IMR-90 (cell line): ENCODE measurements around the gene TMED4. TPM values are rescaled to one million over a fixed set of nuclear protein-coding genes. Genes with fewer than 3 reads are reported as not detected.

ENCODE experiments used
- ATAC-seq: fragments of 200-7000 bp; cut with Tn5 transposase; 2 replicates; pipeline ENCODE4 v1.9.1; 2020; ENCODE audit warnings: low read depth, mild to moderate bottlenecking, moderate library complexity
- BruUV-seq: library from RNA; stranded (reverse); fragments of 400-500 nt; replicated peaks from 2 replicates; lab custom pipeline; 2021; lab: Mats Ljungman, UMichigan
- CTCF ChIA-PET: fragments of 300-600 bp; formaldehyde crosslinking; extraction: SDS; loops from one replicate; lab custom pipeline; 2021; ENCODE audit warnings: antibody characterized with exemption; lab: Yijun Ruan, JAX
- POLR2A ChIA-PET: fragments of 300-600 bp; sonication (Branson Sonifier 250); formaldehyde crosslinking; loops from one replicate; lab custom pipeline; 2022; ENCODE audit warnings: antibody characterized with exemption; ENCODE audit not compliant: unreplicated experiment; lab: Charles Lee
- DNase-seq: peaks from one replicate; pipeline ENCODE4 v3.0.0; 2013
- H2AFZ ChIP-seq: replicated peaks from 2 replicates; pipeline ENCODE3; 2013; ENCODE audit warnings: low read length, mild to moderate bottlenecking; ENCODE audit not compliant: poor library complexity
- H2AK5ac ChIP-seq: 2 replicates; pipeline ENCODE4 v1.6.1; 2013; ENCODE audit warnings: low read depth, low read length, inconsistent platforms
- H2AK9ac ChIP-seq: replicated peaks from 2 replicates; pipeline ENCODE3; 2013; ENCODE audit warnings: mild to moderate bottlenecking, low read depth, low read length, moderate library complexity; ENCODE audit not compliant: poor library complexity
- H2BK120ac ChIP-seq: 2 replicates; pipeline ENCODE4 v1.6.1; 2013; ENCODE audit warnings: low read depth, low read length, inconsistent platforms
- H2BK15ac ChIP-seq: 3 replicates; pipeline ENCODE4 v1.6.1; 2013; ENCODE audit warnings: low read depth, low read length, inconsistent platforms
- H2BK20ac ChIP-seq: 2 replicates; pipeline ENCODE4 v1.6.1; 2013; ENCODE audit warnings: low read depth, mild to moderate bottlenecking, inconsistent platforms, low read length, moderate library complexity
- H2BK5ac ChIP-seq: 2 replicates; pipeline ENCODE4 v1.6.1; 2013; ENCODE audit warnings: mild to moderate bottlenecking, low read depth, low read length, inconsistent platforms; ENCODE audit not compliant: poor library complexity, severe bottlenecking
- H3K14ac ChIP-seq: replicated peaks from 2 replicates; pipeline ENCODE4 v1.6.1; 2013; ENCODE audit warnings: low read depth, low read length, inconsistent platforms
- H3K18ac ChIP-seq: 2 replicates; pipeline ENCODE4 v1.6.1; 2013; ENCODE audit warnings: low read depth, low read length, control low read depth
- H3K23ac ChIP-seq: 2 replicates; pipeline ENCODE4 v1.6.1; 2013; ENCODE audit warnings: low read depth, low read length, inconsistent platforms
- H3K27ac ChIP-seq: 2 replicates; pipeline ENCODE4 v1.5.1; 2013; ENCODE audit warnings: mild to moderate bottlenecking, control low read depth, low read length; ENCODE audit not compliant: insufficient read depth
- H3K27me3 ChIP-seq: 2 replicates; pipeline ENCODE4 v1.6.1; 2013; ENCODE audit warnings: low read length; ENCODE audit not compliant: control insufficient read depth, insufficient read depth
- H3K36me3 ChIP-seq: 2 replicates; pipeline ENCODE4 v1.6.1; 2013; ENCODE audit warnings: low read length, mixed read lengths; ENCODE audit not compliant: control insufficient read depth, insufficient read depth
- H3K4ac ChIP-seq: 2 replicates; pipeline ENCODE4 v1.6.1; 2013; ENCODE audit warnings: low read depth, low read length, inconsistent platforms
- H3K4me1 ChIP-seq: 2 replicates; pipeline ENCODE4 v1.6.1; 2013; ENCODE audit warnings: low read length, mixed read lengths; ENCODE audit not compliant: control insufficient read depth, insufficient read depth
- H3K4me2 ChIP-seq: 2 replicates; pipeline ENCODE4 v1.6.1; 2013; ENCODE audit warnings: low read depth, mild to moderate bottlenecking, control low read depth, low read length, moderate library complexity
- H3K4me3 ChIP-seq: 2 replicates; pipeline ENCODE4 v1.5.1; 2013; ENCODE audit warnings: low read depth, mild to moderate bottlenecking, control low read depth, low read length, moderate library complexity; ENCODE audit not compliant: insufficient read depth
- H3K56ac ChIP-seq: 2 replicates; pipeline ENCODE4 v1.6.1; 2013; ENCODE audit warnings: low read length, inconsistent platforms; ENCODE audit not compliant: insufficient read depth; ENCODE audit errors: extremely low read depth
- H3K79me1 ChIP-seq, 2 experiments: 2 replicates each; pipeline ENCODE4 v1.6.1; 2013; ENCODE audit warnings: low read length in 2 of 2, inconsistent platforms in 1 of 2, low read depth in 1 of 2
- H3K9ac ChIP-seq: 2 replicates; pipeline ENCODE4 v1.6.1; 2013; ENCODE audit warnings: low read depth, low read length, control low read depth
- H3K9me1 ChIP-seq: 2 replicates; pipeline ENCODE4 v1.6.1; 2013; ENCODE audit warnings: low read length, inconsistent platforms; ENCODE audit not compliant: insufficient read depth
- H3K9me3 ChIP-seq: 2 replicates; pipeline ENCODE4 v1.6.1; 2013; ENCODE audit warnings: low read length; ENCODE audit not compliant: control insufficient read depth, insufficient read depth
- H4K20me1 ChIP-seq: 2 replicates; pipeline ENCODE4 v1.6.1; 2013; ENCODE audit warnings: low read length, inconsistent platforms; ENCODE audit not compliant: insufficient read depth
- H4K5ac ChIP-seq: 2 replicates; pipeline ENCODE4 v1.6.1; 2013; ENCODE audit warnings: mild to moderate bottlenecking, low read depth, low read length, control low read depth
- H4K8ac ChIP-seq, 2 experiments: 2 replicates each; pipeline ENCODE4 v1.6.1; 2013; ENCODE audit warnings: low read depth in 2 of 2, low read length in 2 of 2, control low read depth in 1 of 2, inconsistent platforms in 1 of 2
- H4K91ac ChIP-seq: 2 replicates; pipeline ENCODE4 v1.6.1; 2013; ENCODE audit warnings: low read depth, low read length, inconsistent platforms; ENCODE audit not compliant: insufficient read depth
- MXI1 ChIP-seq: IDR thresholded peaks from 2 replicates; pipeline ENCODE4 v1.6.1; 2012; ENCODE audit warnings: low read depth, mild to moderate bottlenecking, low read length, moderate library complexity, borderline replicate concordance
- NFE2L2 ChIP-seq: fragments of 150-350 bp; IDR thresholded peaks from 2 replicates; pipeline ENCODE4 v1.6.1; 2016; ENCODE audit warnings: low read depth, mild to moderate bottlenecking, low read length
- RCOR1 ChIP-seq: IDR thresholded peaks from 2 replicates; pipeline ENCODE4 v1.6.1; 2012; ENCODE audit warnings: mild to moderate bottlenecking, low read length, improper control_type of control experiment; ENCODE audit not compliant: insufficient replicate concordance
- SMC3 ChIP-seq: fragments of 150-350 bp; IDR thresholded peaks from 2 replicates; pipeline ENCODE4 v1.6.1; 2016; ENCODE audit warnings: low read depth, mild to moderate bottlenecking, antibody characterized with exemption, low read length, moderate library complexity
- USF2 ChIP-seq: fragments of 150-350 bp; IDR thresholded peaks from 2 replicates; pipeline ENCODE4 v1.6.1; 2017; ENCODE audit warnings: mild to moderate bottlenecking, antibody characterized with exemption, low read length, low read depth
- WGBS, 2 experiments: methylation state at CpG; one replicate each; pipeline versions ENCODE4 v1.1.5 to v1.1.7; 2013; ENCODE audit warnings: missing lambda C conversion rate in 2 of 2; ENCODE audit not compliant: insufficient read length in 1 of 2; ENCODE audit errors: extremely low coverage in 2 of 2; 5-methylcytosine and 5-hydroxymethylcytosine counted together
- dilution Hi-C: fragments of 300-500 bp; cut with HindIII; formaldehyde crosslinking; loops from one replicate; pipeline ENCODE4 v1.14.3; 2018; ENCODE audit warnings: low sequenced_read_pairs; ENCODE audit not compliant: unreplicated experiment
- in situ Hi-C: fragments of 300-500 bp; cut with MboI; formaldehyde crosslinking; loops from 3 replicates; pipeline ENCODE4 v1.14.3; 2019; ENCODE audit warnings: low sequenced_read_pairs, inconsistent platforms, mixed read lengths
- intact Hi-C: fragments of 100-400 bp; cut with micrococcal nuclease; formaldehyde crosslinking; loops from 2 replicates; pipeline ENCODE4 v1.10.0; 2022
- polyA plus RNA-seq, 3 experiments: library from polyadenylated mRNA; depleted of rRNA; stranded (reverse); fragments of >200 nt; gene quantifications; 2 replicates each; pipeline ENCODE4 v1.2.3, GENCODE V29; 2012; ENCODE audit warnings: low replicate concordance in 1 of 3
- total RNA-seq: library from RNA; depleted of rRNA; stranded (reverse); fragments of >200 nt; gene quantifications from 2 replicates; pipeline ENCODE4 v1.2.3, GENCODE V29; 2012

The TMED4 gene
- total and polyA plus RNA-seq, 2 of the 4 experiments (the other 2 are of a cell fraction) = 58.6 to 92.7 TPM

GRCh38 chr7:44533301-44534055, 48.6 kb downstream of the TMED4 start:
- Histone ChIP-seq H2BK15ac (peak overlapping the region; percentile 23; the same call in 1 of the 3 replicates), H4K20me1 (no peaks in the 10 kb centered on the region), H3K27me3 (no peaks in the 10 kb centered on the region), H4K8ac (peak overlapping the region in 1 of 2 experiments; percentile 40; a peak in 1 of 4 replicates), H3K9me1 (peaks cover 16% of the 10 kb centered on the region), H3K4ac (peak overlapping the region; percentile 69; the same call in 1 of the 2 replicates), H3K9me3 (no peaks in the 10 kb centered on the region), H2BK20ac (peak overlapping the region; percentile 72; the same call in 1 of the 2 replicates), H3K36me3 (no peaks in the 10 kb centered on the region), H3K18ac (peak overlapping the region; percentile 61; the same call in 1 of the 2 replicates), H3K79me1 (no peaks in the 10 kb centered on the region), H3K4me1 (peaks cover 16% of the 10 kb centered on the region), H4K5ac (peak overlapping the region; percentile 25; the same call in 1 of the 2 replicates), H3K4me3 (no peak overlapping the region), H2AFZ (peak overlapping the region; percentile 70), H3K27ac (peak overlapping the region; percentile 80; the same call in 1 of the 2 replicates), H2AK9ac (peak overlapping the region; percentile 82), H2AK5ac (peak overlapping the region; percentile 0; the same call in 1 of the 2 replicates), H4K91ac (peak overlapping the region; percentile 55), H3K23ac (no peak overlapping the region), H2BK5ac (peak overlapping the region; percentile 25), H3K4me2 (peak overlapping the region; percentile 40; the same call in 1 of the 2 replicates), H3K9ac (no peak overlapping the region), H3K56ac (no peak overlapping the region), H2BK120ac (peak overlapping the region; percentile 71; the same call in 1 of the 2 replicates), H3K14ac (no peak overlapping the region; the same call in 1 of the 2 replicates)
- in situ Hi-C loops = no loop called here
- WGBS, 2 experiments = 64% methylated on average over 6 of the region's 8 CpGs; no CpG with 5 or more reads in 1 of the 2 experiments
- intact Hi-C loops = no loop called here
- dilution Hi-C loops = no loop called here
- CTCF ChIA-PET = interaction anchor here (1.0 to 1.4 kb wide), 2 partner anchors 9 to 15 kb away, joined by 4 read pairs; no protein-coding TSS in a partner anchor
- ATAC-seq (peak; percentile 81), DNase-seq (peak; percentile 41)
- TF ChIP-seq NFE2L2 (no peak), MXI1 (no peak), RCOR1 (no peak), SMC3 (no peak), USF2 (no peak)
- no TSS peak for BruUV-seq
- POLR2A ChIA-PET = no interaction called here
